Umbilical cord (tissue), 2 donors: Measurements from ENCODE around the gene EBF3. TPM values are rescaled to one million over a fixed set of nuclear protein-coding genes. Genes with fewer than 3 reads are reported as not detected.

Experiments
- DNase-seq: peaks from one replicate; pipeline ENCODE4 v3.0.0-alpha.2; 2015; ENCODE audit warnings: low spot score
- total RNA-seq: library from RNA; depleted of rRNA; stranded (reverse); fragments of >200 nt; gene quantifications from one replicate; pipeline ENCODE4 v1.2.3, GENCODE V29; 2014; ENCODE audit warnings: low replicate concordance; ENCODE audit not compliant: insufficient read depth

Gene EBF3
- total RNA-seq, 1 donor from 2014 or later, result 3.6 TPM

- no peak for DNase-seq
Observed at GRCh38 chr10:129838794-129839193, 125.3 kb downstream of the EBF3 start.

GRCh38 chr10:129837909-129838582 is 126.0 kb downstream of the EBF3 start:
- no peak for DNase-seq

- DNase-seq, result no peak
Observed at GRCh38 chr10:129836253-129836652, 127.8 kb downstream of the EBF3 start.

- DNase-seq, result no peak
Observed at GRCh38 chr10:129833994-129834739, 129.9 kb downstream of the EBF3 start.

- DNase-seq, result no peak
Observed at GRCh38 chr10:129833468-129833950, 130.6 kb downstream of the EBF3 start.

- DNase-seq, result no peak
Observed at GRCh38 chr10:129832573-129833467, 131.3 kb downstream of the EBF3 start.

GRCh38 chr10:129831150-129831549 is 132.9 kb downstream of the EBF3 start:
- DNase-seq, result no peak

GRCh38 chr10:129825826-129826225 is 138.2 kb downstream of the EBF3 start:
- DNase-seq, result no peak

- no peak for DNase-seq
Observed at GRCh38 chr10:129825221-129825620, 138.9 kb downstream of the EBF3 start.

GRCh38 chr10:129820451-129820850 is 143.6 kb downstream of the EBF3 start:
- no peak for DNase-seq

- DNase-seq, result no peak
Observed at GRCh38 chr10:129816656-129817045, 147.4 kb downstream of the EBF3 start.

- no peak for DNase-seq
Observed at GRCh38 chr10:129815898-129816655, 148.0 kb downstream of the EBF3 start.

GRCh38 chr10:129814681-129815646 is 149.1 kb downstream of the EBF3 start:
- DNase-seq, result no peak

GRCh38 chr10:129812398-129812797 is 151.7 kb downstream of the EBF3 start:
- no peak for DNase-seq

GRCh38 chr10:129811208-129811607 is 152.9 kb downstream of the EBF3 start:
- DNase-seq, result no peak

GRCh38 chr10:129809841-129810240 is 154.2 kb downstream of the EBF3 start:
- DNase-seq, result no peak

- DNase-seq, result no peak
Observed at GRCh38 chr10:129809431-129809830, 154.6 kb downstream of the EBF3 start.

GRCh38 chr10:129808092-129808983 is 155.7 kb downstream of the EBF3 start:
- DNase-seq, result no peak

- DNase-seq, result no peak
Observed at GRCh38 chr10:129807211-129807610, 156.9 kb downstream of the EBF3 start.
